Stimulated activated CD4-positive, alpha-beta T cell treated with anti-CD3 and anti-CD28 coated beads, Interleukin-15, amount 100 ng/mL, for 1 hour (primary cell): ENCODE results near the gene ESD.
"Not testable (repeated sequence)": the region's sequence is repeated elsewhere in the genome, so short reads cannot be mapped to it uniquely, and the experiment has no call there.

ENCODE experiments used
- DNase-seq, 2 donors: peaks; one replicate each; pipeline ENCODE4 v3.0.0-alpha.2; 2020; ENCODE audit warnings: low read depth in 1 of 2, low spot score in 1 of 2

The ESD gene

GRCh38 chr13:46795321-46795720 lies 1.6 kb downstream of the ESD start:
- DNase-seq, result no peak

GRCh38 chr13:46783504-46783903 lies 13.5 kb downstream of the ESD start:
- DNase-seq, result no peak

- DNase-seq, result no peak
These were observed 14.3 kb downstream of the ESD start for GRCh38 chr13:46782691-46783090.

- DNase-seq, result no peak
These were observed 14.9 kb downstream of the ESD start for GRCh38 chr13:46782066-46782465.

- no peak for DNase-seq
These were observed 18.1 kb downstream of the ESD start for GRCh38 chr13:46778890-46779289.

- DNase-seq, result no peak
These were observed 18.9 kb downstream of the ESD start for GRCh38 chr13:46778095-46778494.

GRCh38 chr13:46775385-46776107 lies 21.4 kb downstream of the ESD start:
- DNase-seq, result no peak

GRCh38 chr13:46773541-46773940 lies 23.4 kb downstream of the ESD start:
- DNase-seq, result no peak

GRCh38 chr13:46771693-46772092 lies 25.3 kb downstream of the ESD start:
- DNase-seq, result no peak

GRCh38 chr13:46769925-46770324 lies 27.0 kb downstream of the ESD start:
- DNase-seq, result not testable (repeated sequence)

GRCh38 chr13:46761866-46762265 lies 35.1 kb downstream of the ESD start:
- no peak for DNase-seq

GRCh38 chr13:46761174-46761573 lies 35.8 kb downstream of the ESD start:
- no peak for DNase-seq

- no peak for DNase-seq
These were observed 37.1 kb downstream of the ESD start for GRCh38 chr13:46759846-46760245.

- DNase-seq, result no peak
These were observed 39.3 kb downstream of the ESD start for GRCh38 chr13:46757640-46758039.

GRCh38 chr13:46756977-46757376 lies 40.0 kb downstream of the ESD start:
- no peak for DNase-seq

GRCh38 chr13:46755508-46755907 lies 41.5 kb downstream of the ESD start:
- DNase-seq, result not testable (repeated sequence)

- DNase-seq, result no peak
These were observed 42.1 kb downstream of the ESD start for GRCh38 chr13:46754812-46755211.

- DNase-seq, result no peak
These were observed 43.0 kb downstream of the ESD start for GRCh38 chr13:46753917-46754316.

- no peak for DNase-seq
These were observed 43.8 kb downstream of the ESD start for GRCh38 chr13:46753137-46753536.

- peak in 1 of 2 donors; percentile 3 for DNase-seq
These were observed 44.9 kb downstream of the ESD start for GRCh38 chr13:46751811-46752635.

GRCh38 chr13:46749951-46750350 lies 47.0 kb downstream of the ESD start:
- no peak for DNase-seq

GRCh38 chr13:46748300-46748699 lies 48.7 kb downstream of the ESD start:
- DNase-seq, result no peak
